Breast epithelium (tissue), 3 donors: Measurements from ENCODE around the gene ZNF862.

Experiments
- POLR2AphosphoS5 ChIP-seq, 3 donors: sonication (generic); formaldehyde crosslinking; IDR thresholded peaks; one replicate each; pipeline ENCODE4 v1.6.1; 2017; ENCODE audit warnings: antibody characterized with exemption in 3 of 3
- TF ChIP-seq, protein P1 (sequence below), 3 donors: fragments of 450-650 bp; IDR thresholded peaks; one replicate each; pipeline ENCODE4 v1.5.1; 2016 to 2017; ENCODE audit warnings: antibody characterized with exemption in 3 of 3, mild to moderate bottlenecking in 3 of 3, moderate library complexity in 3 of 3

- TF ChIP-seq, protein P1, sequence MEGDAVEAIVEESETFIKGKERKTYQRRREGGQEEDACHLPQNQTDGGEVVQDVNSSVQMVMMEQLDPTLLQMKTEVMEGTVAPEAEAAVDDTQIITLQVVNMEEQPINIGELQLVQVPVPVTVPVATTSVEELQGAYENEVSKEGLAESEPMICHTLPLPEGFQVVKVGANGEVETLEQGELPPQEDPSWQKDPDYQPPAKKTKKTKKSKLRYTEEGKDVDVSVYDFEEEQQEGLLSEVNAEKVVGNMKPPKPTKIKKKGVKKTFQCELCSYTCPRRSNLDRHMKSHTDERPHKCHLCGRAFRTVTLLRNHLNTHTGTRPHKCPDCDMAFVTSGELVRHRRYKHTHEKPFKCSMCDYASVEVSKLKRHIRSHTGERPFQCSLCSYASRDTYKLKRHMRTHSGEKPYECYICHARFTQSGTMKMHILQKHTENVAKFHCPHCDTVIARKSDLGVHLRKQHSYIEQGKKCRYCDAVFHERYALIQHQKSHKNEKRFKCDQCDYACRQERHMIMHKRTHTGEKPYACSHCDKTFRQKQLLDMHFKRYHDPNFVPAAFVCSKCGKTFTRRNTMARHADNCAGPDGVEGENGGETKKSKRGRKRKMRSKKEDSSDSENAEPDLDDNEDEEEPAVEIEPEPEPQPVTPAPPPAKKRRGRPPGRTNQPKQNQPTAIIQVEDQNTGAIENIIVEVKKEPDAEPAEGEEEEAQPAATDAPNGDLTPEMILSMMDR (IDR thresholded peaks at IDR 0.05): no peak
- TF ChIP-seq POLR2AphosphoS5 (IDR thresholded peaks at IDR 0.05): no peak
These were observed 17.5 kb upstream of the ZNF862 start for GRCh38 chr7:149820622-149821190.
